GM23248 (cell line): ENCODE results near the gene DPM3. TPM values are rescaled to one million over a fixed set of nuclear protein-coding genes. Genes with fewer than 3 reads are reported as not detected.

Source experiments
- DNase-seq: peaks from one replicate; pipeline ENCODE4 v3.0.0-alpha.2; 2015
- H2AFZ ChIP-seq: fragments of 200-600 bp; sonication (generic); 2 replicates; pipeline ENCODE4 v1.6.1; 2016; ENCODE audit warnings: antibody characterized with exemption
- H3F3A ChIP-seq: fragments of 200-600 bp; sonication (generic); 2 replicates; pipeline ENCODE4 v1.6.1; 2016; ENCODE audit warnings: mild to moderate bottlenecking, antibody characterized with exemption, mixed run types; ENCODE audit not compliant: insufficient read depth
- H3K27ac ChIP-seq: fragments of 200-600 bp; sonication (generic); 2 replicates; pipeline ENCODE4 v1.5.1; 2016; ENCODE audit warnings: mild to moderate bottlenecking
- H3K27me3 ChIP-seq: fragments of 200-600 bp; sonication (generic); replicated peaks from 2 replicates; pipeline ENCODE4 v1.6.1; 2016; ENCODE audit warnings: mild to moderate bottlenecking; ENCODE audit not compliant: insufficient read depth
- H3K36me3 ChIP-seq: fragments of 200-600 bp; sonication (generic); 2 replicates; pipeline ENCODE4 v1.6.1; 2016; ENCODE audit warnings: low read depth, mild to moderate bottlenecking
- H3K4me1 ChIP-seq: fragments of 200-600 bp; sonication (generic); 2 replicates; pipeline ENCODE4 v1.6.1; 2016; ENCODE audit warnings: mild to moderate bottlenecking; ENCODE audit not compliant: insufficient read depth
- H3K4me2 ChIP-seq: fragments of 200-600 bp; sonication (generic); one replicate; pipeline ENCODE4 v1.6.1; 2016; ENCODE audit warnings: mild to moderate bottlenecking; ENCODE audit not compliant: unreplicated experiment
- H3K4me3 ChIP-seq: fragments of 200-600 bp; sonication (generic); 2 replicates; pipeline ENCODE4 v1.5.1; 2016; ENCODE audit warnings: mild to moderate bottlenecking
- H3K79me2 ChIP-seq: fragments of 200-600 bp; sonication (generic); 2 replicates; pipeline ENCODE4 v1.6.1; 2016; ENCODE audit warnings: mild to moderate bottlenecking; ENCODE audit not compliant: insufficient read depth
- H3K9ac ChIP-seq: fragments of 200-600 bp; sonication (generic); 2 replicates; pipeline ENCODE4 v1.6.1; 2016; ENCODE audit warnings: mild to moderate bottlenecking
- H3K9me2 ChIP-seq: fragments of 200-600 bp; sonication (generic); 2 replicates; pipeline ENCODE4 v1.6.1; 2016; ENCODE audit warnings: mixed run types, mild to moderate bottlenecking, moderate library complexity; ENCODE audit not compliant: insufficient read depth
- H3K9me3 ChIP-seq: fragments of 200-600 bp; sonication (generic); one replicate; pipeline ENCODE4 v1.6.1; 2017; ENCODE audit warnings: low read depth
- H4K20me1 ChIP-seq: fragments of 200-600 bp; sonication (generic); 2 replicates; pipeline ENCODE4 v1.6.0; 2016; ENCODE audit not compliant: insufficient read depth
- EZH2 ChIP-seq: fragments of 200-600 bp; sonication (generic); IDR thresholded peaks from 2 replicates; pipeline ENCODE4 v1.6.1; 2018; ENCODE audit warnings: antibody characterized with exemption, mild to moderate bottlenecking; ENCODE audit not compliant: insufficient read depth, poor library complexity, severe bottlenecking
- EZH2phosphoT487 ChIP-seq: fragments of 200-600 bp; sonication (generic); IDR thresholded peaks from 2 replicates; pipeline ENCODE4 v1.6.1; 2018; ENCODE audit warnings: antibody characterized with exemption, moderate library complexity, mild to moderate bottlenecking, low read depth; ENCODE audit not compliant: insufficient read depth
- WGBS, 2 experiments: methylation state at CpG; one replicate each; pipeline ENCODE4 v1.1.6; 2015 to 2017; ENCODE audit warnings: low lambda C conversion rate in 2 of 2, low coverage in 1 of 2; ENCODE audit errors: missing lambda C conversion rate in 2 of 2; 5-methylcytosine and 5-hydroxymethylcytosine counted together
- in situ Hi-C: fragments of 300-500 bp; cut with MboI; formaldehyde crosslinking; loops from 2 replicates; pipeline ENCODE4 v1.15.0; 2020
- polyA plus RNA-seq: library from polyadenylated mRNA; unstranded; fragments of >200 nt; fragmentation: Nextera tagmentation; extraction: Ambion mirVana; gene quantifications from 2 replicates; pipeline ENCODE4 v1.2.1, GENCODE V29; 2016
- total RNA-seq: library from RNA; depleted of rRNA; stranded (reverse); fragments of >200 nt; shearing (Covaris generic); gene quantifications from 2 replicates; pipeline ENCODE4 v1.2.3, GENCODE V29; 2014

The DPM3 gene
- total and polyA plus RNA-seq, 2 experiments from 2014 or later = 50.7 to 75.3 TPM

DNA sequence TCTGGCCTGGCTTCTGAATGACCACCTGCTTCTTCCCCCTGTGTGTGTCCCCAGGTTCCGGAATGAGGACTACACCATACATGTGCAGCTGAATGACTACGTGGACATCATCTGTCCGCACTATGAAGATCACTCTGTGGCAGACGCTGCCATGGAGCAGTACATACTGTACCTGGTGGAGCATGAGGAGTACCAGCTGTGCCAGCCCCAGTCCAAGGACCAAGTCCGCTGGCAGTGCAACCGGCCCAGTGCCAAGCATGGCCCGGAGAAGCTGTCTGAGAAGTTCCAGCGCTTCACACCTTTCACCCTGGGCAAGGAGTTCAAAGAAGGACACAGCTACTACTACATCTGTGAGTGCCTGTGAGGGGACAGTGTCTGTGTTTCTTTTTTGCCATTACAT is 9.0 kb downstream of the DPM3 start:
- Histone ChIP-seq H3K79me2 (no peaks in the 10 kb centered on the region), H3K9ac (no peak overlapping the region), H3K9me3 (no peaks in the 10 kb centered on the region), H3K27me3 (peaks cover 26% of the 10 kb centered on the region), H3K27ac (no peak overlapping the region), H3K4me3 (no peak overlapping the region), H3K9me2 (no peaks in the 10 kb centered on the region), H3F3A (0 out of 2 replicates have a peak, but pooled peaks cover 3% of the 10 kb centered on the region), H4K20me1 (no peaks in the 10 kb centered on the region), H3K4me2 (no peak overlapping the region), H3K36me3 (no peaks in the 10 kb centered on the region), H3K4me1 (peaks cover 14% of the 10 kb centered on the region; the same call in 1 of the 2 replicates), H2AFZ (no peak overlapping the region)
- no peak for DNase-seq
- in situ Hi-C loops = no loop called here
- WGBS, 2 experiments = 78 to 82% methylated on average over 8 of the region's 8 CpGs
- TF ChIP-seq EZH2phosphoT487 = no peak
- no peak for TF ChIP-seq EZH2

DNA sequence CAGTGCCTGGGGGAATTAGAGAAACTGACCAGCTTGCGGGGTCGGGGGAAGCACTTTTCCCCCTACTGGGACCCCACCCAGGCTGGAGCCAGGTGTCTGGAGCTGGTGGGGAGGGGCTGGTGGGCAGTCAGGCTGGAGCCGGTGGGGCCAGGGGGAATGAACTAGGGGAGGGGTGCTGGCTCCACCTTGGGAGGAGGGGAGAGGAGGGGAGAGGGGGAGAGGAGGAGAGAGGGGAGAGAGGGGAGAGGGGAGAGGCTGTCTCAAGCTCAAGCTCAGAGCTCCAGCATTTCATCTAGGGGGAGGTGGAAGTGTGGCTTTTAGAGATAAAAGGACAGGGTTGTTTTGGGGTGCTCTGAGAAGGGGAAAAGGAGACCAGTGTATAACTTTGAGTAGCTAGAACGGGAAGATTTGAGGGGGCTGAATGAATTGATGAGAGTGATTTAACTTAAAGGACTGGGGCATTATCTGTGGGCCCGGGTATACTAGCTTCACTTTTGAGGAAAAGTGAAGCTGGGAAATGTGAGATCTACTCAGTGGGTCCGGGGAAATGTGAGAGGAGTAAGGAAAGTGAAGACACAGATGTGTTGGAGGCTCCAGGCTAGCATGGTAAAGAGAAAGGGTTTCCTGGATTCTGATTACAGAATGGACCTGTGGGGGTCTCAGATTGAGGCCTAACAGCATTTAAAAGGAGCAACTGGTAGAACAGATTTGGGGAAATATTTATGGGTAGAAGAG is 9.9 kb downstream of the DPM3 start:
- H3K4me1 ChIP-seq = peaks cover 14% of the 10 kb centered on the region; the same call in 1 of the 2 replicates
- H3K9me3 ChIP-seq = no peaks in the 10 kb centered on the region
- H2AFZ ChIP-seq = no peak overlapping the region
- DNase-seq = no peak
- H3K4me3 ChIP-seq = no peak overlapping the region
- H3K79me2 ChIP-seq = no peaks in the 10 kb centered on the region
- H3K9ac ChIP-seq = no peak overlapping the region
- in situ Hi-C loops = no loop called here
- H3K9me2 ChIP-seq = no peaks in the 10 kb centered on the region
- H3K27ac ChIP-seq = no peak overlapping the region
- H3K27me3 ChIP-seq = peaks cover 35% of the 10 kb centered on the region
- 34 to 37% methylated on average over 5 to 6 of the region's 6 CpGs for whole genome bisulfite sequencing, 2 experiments
- TF ChIP-seq EZH2 = no peak
- no peak for TF ChIP-seq EZH2phosphoT487
- no peaks in the 10 kb centered on the region for H3K36me3 ChIP-seq
- no peaks in the 10 kb centered on the region for H4K20me1 ChIP-seq
- 0 out of 2 replicates have a peak, but pooled peaks cover 2% of the 10 kb centered on the region for H3F3A ChIP-seq
- H3K4me2 ChIP-seq = no peak overlapping the region

DNA sequence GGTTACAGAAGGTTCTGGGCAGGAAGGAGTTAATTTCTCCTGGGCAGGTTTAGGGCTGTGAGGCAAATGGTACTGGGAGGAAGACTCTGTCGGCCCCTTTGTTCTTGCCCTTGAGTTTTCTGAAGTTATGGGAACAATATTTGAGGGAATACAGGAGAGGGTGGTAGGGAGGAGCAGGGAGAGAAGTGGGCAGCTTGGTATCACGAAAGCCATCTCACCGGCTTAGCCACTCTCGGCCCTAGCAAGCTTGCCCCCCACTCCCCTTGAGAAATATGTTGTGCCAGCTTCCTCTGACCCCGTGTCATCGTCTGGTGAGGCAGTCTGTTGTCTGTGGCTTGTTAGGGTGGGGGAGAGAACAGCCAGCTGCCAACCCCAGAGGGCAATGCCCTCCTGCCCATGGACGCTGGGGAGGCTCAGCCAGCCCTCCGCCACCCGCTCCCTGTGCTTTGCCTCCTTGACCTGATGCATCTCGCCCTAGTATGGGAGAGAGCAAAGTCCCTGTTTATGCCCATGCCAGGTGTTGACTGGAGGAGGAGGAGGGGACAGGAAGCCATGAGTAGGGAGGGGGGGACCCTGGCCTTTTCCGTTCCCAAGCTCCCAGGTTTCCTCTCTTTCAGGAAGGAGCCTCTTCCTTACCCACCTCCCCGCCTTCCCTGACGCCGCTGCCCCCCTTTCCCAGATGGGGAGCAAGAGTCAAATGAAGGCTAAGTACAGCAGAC is 11.4 kb downstream of the DPM3 start:
- in situ Hi-C loops = no loop called here
- 17 to 25% methylated on average over 13 to 14 of the region's 14 CpGs for WGBS, 2 experiments
- TF ChIP-seq EZH2phosphoT487 (no peak), EZH2 (no peak)
- Histone ChIP-seq H3K9me2 (no peaks in the 10 kb centered on the region), H2AFZ (no peak overlapping the region), H3K36me3 (no peaks in the 10 kb centered on the region), H3K9ac (no peak overlapping the region), H4K20me1 (no peaks in the 10 kb centered on the region), H3F3A (no peaks in the 10 kb centered on the region), H3K9me3 (no peaks in the 10 kb centered on the region), H3K4me2 (no peak overlapping the region), H3K4me3 (no peak overlapping the region), H3K27me3 (peaks cover 48% of the 10 kb centered on the region), H3K27ac (no peak overlapping the region), H3K79me2 (no peaks in the 10 kb centered on the region), H3K4me1 (0 out of 2 replicates have a peak, but pooled peaks cover 10% of the 10 kb centered on the region)
- no peak for DNase-seq

DNA sequence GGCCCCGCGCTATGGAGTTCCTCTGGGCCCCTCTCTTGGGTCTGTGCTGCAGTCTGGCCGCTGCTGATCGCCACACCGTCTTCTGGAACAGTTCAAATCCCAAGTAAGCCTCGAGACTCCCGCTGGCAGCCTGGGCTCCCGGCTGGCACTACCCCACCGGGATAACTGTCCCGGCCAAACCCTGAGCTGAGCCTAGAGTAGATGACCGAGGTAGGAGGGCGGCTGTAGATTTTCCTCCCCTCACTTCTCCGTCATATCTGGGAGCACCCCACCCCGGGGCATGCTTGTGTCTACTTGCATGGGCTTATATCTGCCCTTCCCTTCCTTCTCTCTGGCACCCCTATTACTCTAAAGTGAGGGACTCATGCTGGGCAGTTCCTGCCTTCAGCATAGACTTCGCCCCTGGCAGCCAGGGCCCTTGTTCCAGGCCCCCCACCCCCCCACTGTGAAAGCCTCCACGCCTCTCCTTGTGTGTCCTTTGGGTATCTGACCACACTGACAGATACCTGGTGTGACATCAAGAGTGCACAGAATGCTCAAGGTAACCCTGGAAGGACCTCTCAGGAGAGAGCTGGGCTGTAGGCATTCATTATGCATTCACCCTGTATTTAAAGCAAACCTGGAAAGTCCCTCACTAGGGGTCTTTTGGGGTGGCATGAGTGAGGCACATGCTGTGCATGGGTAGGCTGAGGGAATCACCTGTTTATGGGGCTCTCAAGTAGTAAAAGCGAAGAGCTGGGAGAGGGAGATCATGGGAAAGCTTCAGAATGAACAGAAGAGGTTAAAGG is 12.2 kb downstream of the DPM3 start:
- no peaks in the 10 kb centered on the region for H3K79me2 ChIP-seq
- no peaks in the 10 kb centered on the region for H4K20me1 ChIP-seq
- H3K4me2 ChIP-seq = peak overlapping the region; percentile 85
- no peak overlapping the region for H3K27ac ChIP-seq
- H2AFZ ChIP-seq = peak overlapping the region; percentile 61
- in situ Hi-C loops = no loop called here
- H3K9ac ChIP-seq = peak overlapping the region; percentile 22
- H3K9me3 ChIP-seq = no peaks in the 10 kb centered on the region
- no peaks in the 10 kb centered on the region for H3F3A ChIP-seq
- WGBS, 2 experiments = 6 to 11% methylated on average over 15 to 17 of the region's 17 CpGs
- H3K4me3 ChIP-seq = peak overlapping the region; percentile 62
- H3K4me1 ChIP-seq = 0 out of 2 replicates have a peak, but pooled peaks cover 10% of the 10 kb centered on the region
- no peak for DNase-seq
- TF ChIP-seq EZH2 (no peak), EZH2phosphoT487 (no peak)
- no peaks in the 10 kb centered on the region for H3K36me3 ChIP-seq
- H3K27me3 ChIP-seq = peaks cover 53% of the 10 kb centered on the region
- no peaks in the 10 kb centered on the region for H3K9me2 ChIP-seq
